ENCODE measurements around the gene LINC01488.

GRCh38 chr11:69447786-69448185 is 33.7 kb upstream of the LINC01488 start:
- TF ChIP-seq CTCF (IDR thresholded peaks at IDR 0.05) (no peak), POLR2A (IDR thresholded peaks at IDR 0.05) (no peak)

All from ovary (tissue), 3 donors.